Kidney (tissue), 14 donors: ENCODE measurements around the gene YPEL3. TPM values are rescaled to one million over a fixed set of nuclear protein-coding genes. Genes with fewer than 3 reads are reported as not detected.

Experiments used
- DNase-seq, 5 donors: peaks; one replicate each; pipeline ENCODE4 v3.0.0-alpha.2; 2013 to 2020
- FAIRE-seq: peaks from 2 replicates; lab custom pipeline; 2012; peaks lifted over from hg19 to GRCh38; lab: Jason Lieb, UNC
- H3K27ac ChIP-seq, 2 donors: one replicate each; pipeline ENCODE4 v1.7.0; 2013; ENCODE audit warnings: low read depth in 2 of 2, low read length in 2 of 2, inconsistent platforms in 1 of 2
- H3K27me3 ChIP-seq: one replicate; pipeline ENCODE4 v1.7.1; 2013; ENCODE audit warnings: low read length, inconsistent platforms; ENCODE audit not compliant: control insufficient read depth, insufficient read depth
- H3K36me3 ChIP-seq, 3 donors: one replicate each; pipeline versions ENCODE4 v1.7.0 to v1.7.1; 2013; ENCODE audit warnings: low read length in 3 of 3, control low read depth in 1 of 3, inconsistent platforms in 1 of 3; ENCODE audit not compliant: insufficient read depth in 3 of 3, control insufficient read depth in 2 of 3
- H3K4me1 ChIP-seq, 3 donors: one replicate each; pipeline versions ENCODE4 v1.7.0 to v1.7.1; 2013; ENCODE audit warnings: low read length in 3 of 3, inconsistent platforms in 1 of 3, low read depth in 1 of 3; ENCODE audit not compliant: control insufficient read depth in 2 of 3, insufficient read depth in 2 of 3
- H3K4me3 ChIP-seq, 3 donors: one replicate each; pipeline versions ENCODE4 v1.7.0 to v1.8.1; 2013; ENCODE audit warnings: low read length in 3 of 3, control low read depth in 1 of 3, inconsistent platforms in 1 of 3
- H3K9ac ChIP-seq, 3 donors: one replicate each; pipeline versions ENCODE4 v1.7.0 to v1.7.1; 2013; ENCODE audit warnings: low read length in 3 of 3, control low read depth in 1 of 3, inconsistent platforms in 1 of 3
- H3K9me3 ChIP-seq, 3 donors: one replicate each; pipeline versions ENCODE4 v1.7.0 to v1.7.1; 2013; ENCODE audit warnings: low read length in 3 of 3, control low read depth in 1 of 3, inconsistent platforms in 1 of 3; ENCODE audit not compliant: control insufficient read depth in 2 of 3, insufficient read depth in 1 of 3
- intact Hi-C: fragments of 100-400 bp; cut with DNase I; formaldehyde crosslinking; loops from one replicate; pipeline ENCODE4 v1.11.1; 2022
- polyA plus RNA-seq: library from polyadenylated mRNA; stranded (reverse); fragments of 350-450 nt; fragmentation: Illumina TruSeq; extraction: RNeasy Lipid Tissue Mini Kit (QIAGEN cat#74804); gene quantifications from one replicate; pipeline ENCODE4 v1.2.3, GENCODE V29; 2014; ENCODE audit warnings: low read depth, low replicate concordance; ENCODE audit not compliant: insufficient read depth
- total RNA-seq: library from RNA; stranded (reverse); fragmentation: NEBNext Ultra II Directional; extraction: Animal tissue kit (Norgen Biotek cat#: 25700); gene quantifications from one replicate; pipeline ENCODE4 v1.2.1, GENCODE V29; 2021
- TF ChIP-seq, protein P1 (sequence below): IDR thresholded peaks from 3 replicates; pipeline ENCODE4 v1.5.1; 2012; ENCODE audit warnings: mild to moderate bottlenecking, moderate library complexity, borderline replicate concordance; ENCODE audit not compliant: insufficient read depth; ENCODE audit errors: extremely low read depth
- donor health status: control.
- donor health status: control.
- donor health status: control.
- donor health status: control.
- donor health status: control.
- donor health status: DM: yes; HTN: yes; CAD: no.
- donor health status: Normal renal cell carcinoma (clear cell type).

Gene YPEL3
- total and polyA plus RNA-seq, 2 donors from 2014 or later, result 40.0 to 107 TPM

DNA sequence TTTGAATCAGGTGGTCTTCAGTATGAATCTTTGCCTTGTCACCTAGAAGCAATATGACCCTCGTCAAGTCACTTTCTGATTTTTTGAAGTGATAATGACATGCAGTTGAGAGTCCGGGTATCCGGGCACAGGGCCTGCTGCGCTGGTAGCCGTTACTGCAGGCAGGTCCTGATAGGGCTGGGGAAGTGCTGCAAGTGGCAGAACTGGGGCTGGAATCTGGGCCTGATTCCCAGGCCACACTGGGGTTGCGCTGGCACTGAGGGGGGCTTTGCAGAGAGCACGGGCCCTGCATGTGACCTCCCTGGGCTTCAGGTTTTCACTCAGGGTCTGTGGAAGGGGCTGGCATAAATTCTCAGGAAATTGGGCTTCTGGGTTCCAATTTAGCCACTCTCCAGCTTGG lies 17.3 kb downstream of the YPEL3 start:
- Histone ChIP-seq H3K27ac (no peak overlapping the region), H3K9me3 (no peaks in the 10 kb centered on the region), H3K9ac (no peak overlapping the region), H3K4me3 (no peak overlapping the region), H3K27me3 (no peaks in the 10 kb centered on the region), H3K4me1 (peaks cover 0 to 22% (median 8%) of the 10 kb centered on the region in 3 donors), H3K36me3 (peaks cover 0 to 34% (median 28%) of the 10 kb centered on the region in 3 donors)
- intact Hi-C loops, result no loop called here
- TF ChIP-seq, protein P1, sequence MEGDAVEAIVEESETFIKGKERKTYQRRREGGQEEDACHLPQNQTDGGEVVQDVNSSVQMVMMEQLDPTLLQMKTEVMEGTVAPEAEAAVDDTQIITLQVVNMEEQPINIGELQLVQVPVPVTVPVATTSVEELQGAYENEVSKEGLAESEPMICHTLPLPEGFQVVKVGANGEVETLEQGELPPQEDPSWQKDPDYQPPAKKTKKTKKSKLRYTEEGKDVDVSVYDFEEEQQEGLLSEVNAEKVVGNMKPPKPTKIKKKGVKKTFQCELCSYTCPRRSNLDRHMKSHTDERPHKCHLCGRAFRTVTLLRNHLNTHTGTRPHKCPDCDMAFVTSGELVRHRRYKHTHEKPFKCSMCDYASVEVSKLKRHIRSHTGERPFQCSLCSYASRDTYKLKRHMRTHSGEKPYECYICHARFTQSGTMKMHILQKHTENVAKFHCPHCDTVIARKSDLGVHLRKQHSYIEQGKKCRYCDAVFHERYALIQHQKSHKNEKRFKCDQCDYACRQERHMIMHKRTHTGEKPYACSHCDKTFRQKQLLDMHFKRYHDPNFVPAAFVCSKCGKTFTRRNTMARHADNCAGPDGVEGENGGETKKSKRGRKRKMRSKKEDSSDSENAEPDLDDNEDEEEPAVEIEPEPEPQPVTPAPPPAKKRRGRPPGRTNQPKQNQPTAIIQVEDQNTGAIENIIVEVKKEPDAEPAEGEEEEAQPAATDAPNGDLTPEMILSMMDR, result no peak
- FAIRE-seq (no peak), DNase-seq (peak in 1 of 5 donors; percentile 57)

DNA sequence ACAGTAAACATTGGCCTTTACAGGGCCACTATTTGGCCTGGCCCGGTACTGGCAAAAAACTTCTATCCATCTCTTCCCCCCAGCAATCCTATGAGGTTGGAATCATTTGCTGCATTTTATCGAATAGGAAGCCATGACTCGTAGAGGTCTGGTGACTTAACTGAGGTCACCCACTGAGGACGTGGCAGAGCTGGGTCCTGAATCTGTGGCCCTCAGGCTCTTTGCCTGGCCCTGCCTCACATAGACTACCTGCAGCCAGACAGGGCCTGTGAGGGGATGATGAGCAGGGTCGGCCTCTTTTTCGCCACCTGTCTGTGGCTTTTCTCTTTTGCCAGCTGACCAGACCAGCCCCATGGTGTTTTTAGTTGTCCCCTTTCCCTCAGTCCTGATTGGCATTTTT lies 18.4 kb downstream of the YPEL3 start:
- Histone ChIP-seq H3K36me3 (peaks cover 0 to 25% (median 19%) of the 10 kb centered on the region in 3 donors), H3K9me3 (no peaks in the 10 kb centered on the region), H3K4me1 (peaks cover 0 to 22% (median 8%) of the 10 kb centered on the region in 3 donors), H3K4me3 (no peak overlapping the region), H3K27ac (no peak overlapping the region), H3K9ac (no peak overlapping the region), H3K27me3 (no peaks in the 10 kb centered on the region)
- intact Hi-C loops, result no loop called here
- DNase-seq, result no peak
- no peak for FAIRE-seq
- TF ChIP-seq, protein P1, result no peak

DNA sequence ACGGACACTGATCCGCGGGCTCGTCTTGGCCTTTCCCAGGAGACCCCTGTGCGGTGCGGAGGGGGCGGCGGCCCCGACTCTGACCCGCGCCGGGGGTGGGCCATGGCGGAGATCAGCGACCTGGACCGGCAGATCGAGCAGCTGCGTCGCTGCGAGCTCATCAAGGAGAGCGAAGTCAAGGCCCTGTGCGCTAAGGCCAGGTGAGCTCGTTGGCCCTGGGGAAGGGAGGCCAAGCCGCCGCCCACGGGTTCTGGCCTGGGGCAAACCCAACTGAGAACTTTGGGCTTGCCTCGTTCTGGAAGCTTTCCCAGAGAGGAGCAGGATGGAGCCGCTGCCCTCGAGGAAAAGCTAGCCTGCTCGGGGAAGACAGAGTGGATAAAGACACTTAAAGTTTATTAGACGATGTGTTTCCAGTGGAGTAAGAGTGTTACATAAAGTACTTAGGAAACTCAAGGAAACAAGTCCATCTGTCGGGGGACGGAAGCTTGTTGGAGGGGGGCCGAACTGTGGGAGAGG lies 19.7 kb downstream of the YPEL3 start:
- Histone ChIP-seq H3K9me3 (no peaks in the 10 kb centered on the region), H3K9ac (peak overlapping the region; percentile 47 to 96 (median 57)), H3K27ac (peak overlapping the region; percentile 82 to 93), H3K27me3 (no peaks in the 10 kb centered on the region), H3K4me3 (peak overlapping the region; percentile 77 to 89 (median 79)), H3K4me1 (peaks cover 0 to 22% (median 8%) of the 10 kb centered on the region in 3 donors), H3K36me3 (peaks cover 0 to 25% (median 18%) of the 10 kb centered on the region in 3 donors)
- FAIRE-seq (no peak), DNase-seq (peak in 2 of 5 donors; percentile 68 to 80)
- intact Hi-C loops, result no loop called here
- TF ChIP-seq, protein P1, result no peak
